Measurements from ENCODE around the gene EPB41L5.
A peak's percentile ranks its signal among the peaks of the same experiment; 100 is the strongest.

- TF ChIP-seq CTCF (IDR thresholded peaks at IDR 0.05) = peak in 1 of 4 experiments; percentile 15
- no peak for TF ChIP-seq POLR2AphosphoS5 (IDR thresholded peaks at IDR 0.05)
- TF ChIP-seq POLR2A (IDR thresholded peaks at IDR 0.05) = no peak
- TF ChIP-seq EP300 (IDR thresholded peaks at IDR 0.05) = no peak
Measured at GRCh38 chr2:120026890-120027289, 14.0 kb downstream of the EPB41L5 start.

All from sigmoid colon (tissue), 4 donors.